Caki2 (cell line): Measurements from ENCODE around the gene KYNU. TPM values are rescaled to one million over a fixed set of nuclear protein-coding genes. Genes with fewer than 3 reads are reported as not detected.
"Not testable (repeated sequence)": the region's sequence is repeated elsewhere in the genome, so short reads cannot be mapped to it uniquely, and the experiment has no call there.

Source experiments
- DNase-seq: peaks from one replicate; pipeline ENCODE4 v3.0.0-alpha.2; 2015; ENCODE audit warnings: low read depth
- in situ Hi-C: cut with HindIII; loops from 2 replicates; pipeline ENCODE4 v1.10.0; 2016; ENCODE audit warnings: low sequenced_read_pairs, low pct_unique_long_range_greater_than_20kb, mixed read lengths
- total RNA-seq: library from RNA; depleted of rRNA; stranded (reverse); fragments of >200 nt; shearing (Covaris generic); gene quantifications from 2 replicates; pipeline ENCODE4 v1.2.3, GENCODE V29; 2014; ENCODE audit warnings: low replicate concordance

The KYNU gene
- total RNA-seq, 1 experiment from 2014 or later = 132 TPM

- in situ Hi-C loops, DNase-seq: not testable (repeated sequence)
Observed at GRCh38 chr2:142869065-142869460, 8.4 kb upstream of the KYNU start.

- DNase-seq = no peak
- in situ Hi-C loops = no loop called here
Observed at GRCh38 chr2:142869461-142870106, 7.9 kb upstream of the KYNU start.

- in situ Hi-C loops = no loop called here
- DNase-seq = peak; percentile 65
Observed at GRCh38 chr2:142870526-142870925, 6.9 kb upstream of the KYNU start.

DNA sequence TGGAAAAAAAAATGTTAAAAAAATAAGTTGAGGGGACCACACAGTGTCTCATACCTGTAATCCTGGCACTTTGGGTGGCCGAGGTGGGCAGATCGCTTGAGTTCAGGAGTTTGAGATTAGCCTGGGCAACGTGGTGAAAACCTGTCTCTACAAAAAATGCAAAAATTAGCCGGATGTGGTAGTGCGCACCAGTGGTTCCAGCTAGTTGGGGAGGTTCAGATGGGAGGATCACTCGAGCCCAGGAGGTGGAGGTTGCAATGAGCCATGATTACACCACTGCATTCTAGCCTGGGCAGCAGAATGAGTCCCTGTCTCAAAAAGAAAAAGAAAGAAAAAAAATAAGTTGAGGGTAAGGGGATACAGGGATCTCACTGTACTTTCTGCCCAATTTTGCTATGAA lies 6.1 kb upstream of the KYNU start:
- DNase-seq = no peak
- in situ Hi-C loops = no loop called here

GRCh38 chr2:142872882-142873724 lies 4.4 kb upstream of the KYNU start:
- in situ Hi-C loops = no loop called here
- peak; percentile 76 for DNase-seq

- in situ Hi-C loops = no loop called here
- DNase-seq = no peak
Observed at GRCh38 chr2:142873831-142874287, 3.6 kb upstream of the KYNU start.

DNA sequence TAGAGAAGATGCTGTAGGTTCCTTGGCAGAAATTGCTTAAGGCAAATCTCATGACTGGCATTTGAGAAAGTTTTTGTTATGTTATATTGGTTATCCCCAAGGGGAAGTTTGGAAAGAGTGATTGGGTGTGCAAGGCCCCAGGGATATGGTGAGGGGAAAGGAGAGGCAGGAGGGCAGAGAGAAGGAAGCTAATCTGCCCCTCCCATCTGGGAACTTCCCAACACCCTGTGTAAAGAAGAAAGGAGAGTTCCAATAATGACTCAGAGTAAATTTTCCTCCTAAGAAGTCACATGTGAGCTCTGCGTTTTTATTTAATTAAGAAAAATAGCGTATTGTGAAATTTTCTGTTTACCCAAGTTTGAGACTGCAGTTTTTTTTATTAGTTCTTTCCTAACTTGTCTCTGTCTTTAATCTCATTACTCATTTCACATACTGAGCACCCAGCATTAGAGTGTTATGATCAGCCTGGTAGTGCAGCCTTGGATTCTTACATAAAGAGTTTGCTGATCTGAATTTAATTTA lies 3.1 kb upstream of the KYNU start:
- in situ Hi-C loops = no loop called here
- peak; percentile 94 for DNase-seq

DNA sequence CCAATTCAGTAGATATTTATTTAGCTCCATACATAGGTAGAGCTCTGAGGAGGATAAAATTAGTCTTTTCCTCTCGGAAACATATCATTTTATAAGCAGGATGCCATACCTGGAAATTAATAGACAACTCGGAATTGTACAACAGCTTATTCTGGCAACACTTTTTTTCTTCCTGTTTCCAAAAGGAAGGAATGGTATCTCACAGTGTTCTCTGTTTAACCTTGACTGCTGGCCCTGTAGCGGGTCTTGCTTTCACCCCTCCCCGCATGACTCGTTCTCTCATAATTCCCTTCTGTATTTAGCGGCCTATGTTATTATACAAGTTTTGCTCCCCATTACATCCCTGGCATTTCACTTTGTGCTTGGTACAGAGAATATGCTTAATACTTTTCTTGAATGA lies 2.5 kb upstream of the KYNU start:
- no peak for DNase-seq

GRCh38 chr2:142875652-142876051 lies 1.8 kb upstream of the KYNU start:
- in situ Hi-C loops = no loop called here
- DNase-seq = no peak

More for the DNA sequence above, 2.5 kb upstream of the KYNU start:
- in situ Hi-C loops = no loop called here

GRCh38 chr2:142876423-142876822 lies 1.0 kb upstream of the KYNU start:
- peak; percentile 50 for DNase-seq
- in situ Hi-C loops = no loop called here

DNA sequence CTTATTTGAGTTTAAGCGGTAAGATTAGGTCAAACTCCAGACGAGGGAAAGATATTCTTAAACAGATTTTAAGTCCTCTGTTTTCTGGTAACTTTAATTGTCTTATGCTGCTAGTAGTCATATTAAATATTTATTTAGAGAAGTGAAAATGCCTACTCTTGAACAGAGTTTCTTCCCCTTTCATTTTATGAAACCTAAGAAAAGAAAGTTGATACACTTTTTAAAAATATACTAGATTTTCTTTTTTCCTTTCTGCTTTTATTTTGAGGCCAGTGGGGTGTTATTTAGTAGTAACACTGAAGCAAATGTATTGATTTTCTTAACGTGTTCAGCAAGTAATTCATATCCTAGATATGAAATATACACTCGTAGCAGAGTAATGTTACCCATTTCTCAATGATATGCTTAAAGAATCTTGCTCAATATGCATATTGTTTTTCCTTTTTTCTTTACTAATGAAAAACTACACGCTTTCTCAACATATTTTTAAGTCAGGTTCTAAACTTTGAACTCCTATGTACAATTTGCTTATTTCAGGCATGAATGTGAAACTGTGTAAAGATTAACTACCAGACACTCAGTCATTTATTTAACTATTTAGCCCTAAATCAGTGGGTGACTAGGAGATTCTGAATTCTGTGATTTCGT lies 691 bp downstream of the KYNU start:
- in situ Hi-C loops = no loop called here
- DNase-seq = no peak

DNA sequence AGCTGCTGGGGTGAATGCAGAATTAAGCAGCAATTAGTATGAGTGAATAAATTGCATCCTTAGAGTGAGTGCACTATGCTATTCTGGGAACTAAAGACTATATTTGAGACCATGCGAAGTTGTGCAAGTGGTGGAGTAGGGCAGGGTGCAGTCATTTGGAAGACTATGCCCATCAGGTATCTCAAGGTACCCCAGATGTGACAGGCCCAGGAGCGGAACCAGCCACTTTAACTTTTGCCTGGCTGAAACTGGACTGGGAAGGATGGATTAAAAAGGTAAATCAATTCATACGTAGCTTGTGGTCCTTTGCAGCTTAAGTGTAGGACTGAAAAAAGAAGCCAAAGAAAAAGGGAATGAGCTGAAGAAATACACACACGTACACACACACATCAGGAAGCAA lies 1.7 kb downstream of the KYNU start:
- no peak for DNase-seq
- in situ Hi-C loops = no loop called here

DNA sequence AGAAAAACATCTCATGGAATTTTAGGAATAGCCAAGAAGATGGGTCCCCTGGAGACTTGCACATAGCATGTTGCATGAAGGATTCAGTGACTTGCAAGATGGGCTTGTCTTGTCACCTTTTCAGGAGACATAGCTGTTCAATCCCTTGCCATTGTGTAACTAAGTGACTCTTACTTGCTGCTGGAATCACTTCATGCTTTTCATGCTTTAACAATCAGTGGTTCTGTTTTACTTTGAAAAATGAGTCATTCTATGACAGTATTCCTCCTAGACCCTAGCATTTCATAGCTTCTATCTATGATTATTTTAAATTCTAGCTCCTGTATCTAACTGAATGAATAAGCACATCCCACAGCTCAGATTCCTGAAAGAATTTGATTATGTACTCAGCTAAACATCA lies 2.8 kb downstream of the KYNU start:
- in situ Hi-C loops = no loop called here
- DNase-seq = peak; percentile 64

DNA sequence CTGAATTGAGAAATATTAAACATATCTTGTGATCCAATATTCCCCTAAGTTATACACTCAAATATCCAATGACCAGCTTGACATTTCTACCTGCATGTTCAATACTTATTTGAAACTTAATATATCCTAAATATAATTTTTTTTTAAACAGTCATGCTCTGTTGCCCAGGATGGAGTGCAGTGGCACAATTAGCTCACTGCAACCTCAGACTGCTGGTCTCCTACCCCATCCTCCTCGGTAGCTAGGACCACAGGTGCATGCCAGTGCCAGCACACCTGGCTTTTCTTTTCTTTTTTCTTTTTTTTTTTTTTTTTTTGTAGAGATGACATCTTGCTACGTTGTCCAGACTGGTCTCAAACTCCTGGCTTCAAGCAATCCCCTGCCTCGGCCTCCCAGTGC lies 4.2 kb downstream of the KYNU start:
- DNase-seq = no peak
- in situ Hi-C loops = no loop called here

DNA sequence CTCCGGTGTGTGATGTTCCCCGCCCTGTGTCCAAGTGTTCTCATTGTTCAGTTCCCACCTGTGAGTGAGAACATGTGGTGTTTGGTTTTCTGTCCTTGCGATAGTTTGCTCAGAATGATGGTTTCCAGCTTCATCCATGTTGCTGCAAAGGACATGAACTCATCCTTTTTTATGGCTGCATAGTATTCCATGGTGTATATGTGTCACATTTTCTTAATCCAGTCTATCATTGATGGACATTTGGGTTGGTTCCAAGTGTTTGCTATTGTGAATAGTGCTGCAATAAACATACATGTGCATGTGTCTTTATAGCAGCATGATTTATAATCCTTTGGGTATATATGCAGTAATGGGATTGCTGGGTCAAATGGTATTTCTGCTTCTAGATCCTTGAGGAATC lies 5.0 kb downstream of the KYNU start:
- in situ Hi-C loops = not testable (repeated sequence)

GRCh38 chr2:142883526-142883925 lies 6.1 kb downstream of the KYNU start:
- DNase-seq = peak; percentile 80
- in situ Hi-C loops = no loop called here

More for the DNA sequence above, 5.0 kb downstream of the KYNU start:
- DNase-seq = not testable (repeated sequence)

DNA sequence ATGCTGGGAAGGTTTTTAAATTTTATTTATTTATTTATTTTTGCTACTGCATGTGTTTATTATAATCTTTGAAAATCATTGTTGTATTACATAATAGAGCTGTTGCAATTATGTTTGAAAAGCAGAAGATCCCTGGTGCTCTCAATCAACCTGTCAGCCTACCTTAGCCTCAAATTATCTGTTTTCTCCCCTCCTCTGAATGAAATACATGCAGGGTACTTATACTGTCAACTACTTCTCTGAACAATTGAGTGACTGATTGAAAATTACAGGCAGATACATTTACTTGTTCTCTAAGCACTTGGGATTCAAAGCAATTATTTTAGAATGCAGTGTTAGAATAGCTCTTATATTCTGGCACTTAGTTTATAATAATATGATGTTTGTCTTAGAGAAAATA lies 8.1 kb downstream of the KYNU start:
- in situ Hi-C loops = no loop called here
- DNase-seq = no peak

GRCh38 chr2:142892715-142893114 lies 15.3 kb downstream of the KYNU start:
- in situ Hi-C loops = no loop called here
- no peak for DNase-seq

GRCh38 chr2:142893241-142893640 lies 15.8 kb downstream of the KYNU start:
- in situ Hi-C loops = no loop called here

More at GRCh38 chr2:142893241-142893640, 15.8 kb downstream of the KYNU start:
- no peak for DNase-seq
